GM19238 (cell line): Measurements from ENCODE around the gene CHDH.
A peak's percentile ranks its signal among the peaks of the same experiment; 100 is the strongest.

ENCODE experiments used
- DNase-seq: peaks from one replicate; pipeline ENCODE4 v3.0.0; 2011; ENCODE audit warnings: low spot score; ENCODE audit not compliant: insufficient read length

Gene CHDH

DNA sequence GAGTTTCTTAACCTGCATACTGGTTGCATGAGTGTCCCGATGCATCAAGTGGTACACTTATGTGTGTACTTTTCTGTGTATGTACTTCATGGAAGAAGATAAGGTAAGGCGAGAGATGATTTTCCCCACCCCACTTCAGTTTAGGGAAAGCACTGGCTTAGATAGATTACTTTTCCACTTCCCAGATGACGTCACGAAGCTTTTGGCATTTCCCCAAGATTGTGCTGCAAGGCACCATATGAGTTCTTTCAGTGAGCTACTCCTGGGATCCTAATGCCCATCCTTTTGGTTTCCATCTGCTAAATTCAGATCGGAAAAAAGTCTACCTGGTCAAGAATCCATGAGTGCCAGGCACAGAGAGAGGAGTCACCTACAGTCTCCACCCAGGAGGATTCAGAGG lies 4.7 kb upstream of the CHDH start:
- DNase-seq = no peak

GRCh38 chr3:53849916-53850315 lies 3.7 kb upstream of the CHDH start:
- no peak for DNase-seq

- no peak for DNase-seq
These were observed 584 bp upstream of the CHDH start for GRCh38 chr3:53846851-53847155.

DNA sequence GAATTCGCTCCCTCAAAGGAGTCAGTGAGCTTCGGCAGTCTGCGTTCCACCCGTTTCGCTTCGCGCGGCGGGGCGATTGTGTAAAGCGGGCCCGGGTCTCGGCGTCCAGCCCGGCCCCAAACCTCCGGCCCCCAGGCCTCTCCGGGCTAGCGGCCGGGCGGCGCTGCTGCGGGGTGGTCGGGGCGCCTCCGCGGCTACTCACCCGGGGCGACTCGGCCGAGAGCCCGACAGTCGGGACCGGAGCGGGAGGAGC lies 412 bp downstream of the CHDH start:
- DNase-seq = no peak

DNA sequence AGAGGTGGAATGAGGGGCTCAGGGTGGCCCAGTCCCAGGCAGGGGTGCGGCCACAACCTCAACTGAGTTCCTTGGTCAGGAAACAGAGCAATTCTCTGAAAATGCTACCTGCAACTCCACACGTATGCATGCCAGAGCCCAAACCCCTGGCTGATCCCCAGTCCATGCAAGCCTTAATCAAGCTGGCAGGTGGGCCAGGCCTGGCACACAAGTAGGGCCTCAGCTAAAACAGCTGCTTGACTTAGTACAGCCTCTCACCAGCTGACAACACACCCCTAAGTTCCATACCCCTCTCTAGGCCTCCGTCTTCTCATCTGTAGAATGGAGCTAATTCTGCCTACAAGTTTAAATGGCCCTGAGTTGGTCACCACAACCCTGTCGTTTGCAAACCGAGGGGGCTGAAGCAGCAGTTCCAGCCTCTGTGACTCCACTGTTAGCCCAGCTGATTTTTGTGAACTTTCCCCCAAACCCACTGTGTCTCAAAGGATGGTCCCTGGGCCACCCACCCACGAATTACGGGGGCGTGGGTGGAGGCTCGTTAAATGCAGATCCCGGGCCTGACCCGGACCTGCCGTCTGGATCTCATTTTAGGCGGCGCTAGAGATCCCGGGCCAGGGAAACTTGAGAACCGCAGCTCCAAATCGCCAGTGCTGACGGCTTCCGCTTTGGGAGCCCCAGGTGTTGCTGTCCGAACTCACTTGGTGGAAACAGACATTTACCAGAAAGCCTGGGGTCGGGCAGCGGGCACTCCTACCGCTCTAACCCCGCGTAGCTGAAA lies 927 bp downstream of the CHDH start:
- DNase-seq = no peak

DNA sequence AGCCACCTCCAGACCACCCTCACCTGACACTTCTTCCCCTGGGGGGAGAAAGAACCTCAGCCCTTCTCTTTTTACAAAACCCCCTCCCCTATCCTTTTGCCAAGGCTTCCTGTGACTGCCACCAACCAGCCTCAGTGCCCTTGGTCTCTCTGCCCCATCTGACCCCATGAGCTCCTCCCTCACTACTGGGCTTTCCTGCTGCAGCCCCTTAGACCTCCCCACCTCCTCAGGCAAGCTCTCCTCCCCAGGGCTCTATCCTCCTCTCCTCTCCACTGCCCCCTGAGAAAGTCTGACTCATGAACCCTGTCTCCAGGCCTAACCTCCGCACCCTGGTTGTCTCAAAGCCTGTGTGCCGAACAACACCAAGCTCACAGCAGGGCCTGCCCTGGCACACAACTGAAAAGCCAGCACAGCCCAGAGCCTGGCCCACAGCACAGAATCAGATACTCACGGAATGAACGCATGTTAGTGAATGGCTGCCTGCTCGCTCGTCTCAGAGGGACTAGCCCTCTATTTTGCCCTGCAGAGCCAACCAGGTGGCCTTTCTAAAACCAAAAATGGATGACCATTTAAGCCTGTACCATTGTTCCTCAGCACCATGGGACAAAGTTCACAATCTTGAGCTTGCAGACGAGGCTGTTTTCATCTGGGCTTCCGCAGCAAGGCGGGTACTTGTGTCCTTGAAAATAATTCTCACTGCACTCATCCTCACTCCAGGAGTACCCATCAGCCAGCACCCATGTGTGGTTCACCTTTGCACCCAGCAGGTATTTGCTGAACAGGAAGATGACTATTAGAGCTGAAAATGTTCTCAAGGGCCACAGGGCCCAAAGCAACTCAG lies 1.7 kb downstream of the CHDH start:
- DNase-seq = no peak

DNA sequence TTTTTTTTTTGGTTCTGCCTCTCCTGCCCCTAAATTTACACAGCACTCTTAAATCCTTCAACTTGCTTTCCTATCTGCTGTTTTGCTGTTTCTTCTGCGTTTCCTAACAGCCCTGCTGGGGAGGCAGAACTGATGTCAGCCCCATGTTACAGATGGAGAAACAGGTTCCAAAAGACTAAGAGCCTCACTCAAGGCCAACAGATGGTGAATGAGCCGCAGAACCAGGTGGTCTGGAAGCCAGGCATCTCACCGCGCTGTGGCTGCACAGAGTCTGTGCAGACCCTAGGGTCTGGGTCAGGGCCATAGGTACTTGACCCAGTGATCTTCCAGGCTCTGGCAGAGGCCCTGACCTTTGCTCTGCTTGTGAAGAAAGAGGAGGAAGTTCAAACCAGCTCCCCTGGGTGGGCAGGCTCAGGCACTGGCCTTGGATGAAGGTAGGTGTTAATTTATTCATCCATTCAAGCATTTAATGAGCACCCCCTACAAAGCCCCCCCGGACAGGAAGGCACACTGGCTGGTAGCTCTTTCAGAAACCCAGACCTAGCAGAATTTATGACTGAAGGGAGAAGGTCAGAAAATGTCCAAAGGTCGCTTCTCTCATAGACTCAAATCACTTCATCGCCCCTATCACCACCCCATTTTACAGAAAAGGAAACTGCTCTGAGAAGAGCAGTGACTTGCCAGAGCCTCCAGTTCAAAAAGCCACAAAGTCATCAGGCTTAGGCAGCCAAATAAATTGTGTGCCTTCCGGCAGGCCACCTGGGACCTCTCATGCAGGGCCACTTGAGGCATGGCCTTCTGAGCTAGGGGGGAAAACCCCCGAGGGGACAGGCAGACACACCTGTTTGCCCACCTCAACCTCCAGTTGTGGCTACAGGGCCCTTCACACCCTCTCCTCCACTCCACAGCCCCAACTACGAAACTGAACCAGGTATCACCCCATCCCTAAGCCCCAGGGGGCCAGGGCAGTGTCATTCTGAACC lies 2.7 kb downstream of the CHDH start:
- peak; percentile 48 for DNase-seq

DNA sequence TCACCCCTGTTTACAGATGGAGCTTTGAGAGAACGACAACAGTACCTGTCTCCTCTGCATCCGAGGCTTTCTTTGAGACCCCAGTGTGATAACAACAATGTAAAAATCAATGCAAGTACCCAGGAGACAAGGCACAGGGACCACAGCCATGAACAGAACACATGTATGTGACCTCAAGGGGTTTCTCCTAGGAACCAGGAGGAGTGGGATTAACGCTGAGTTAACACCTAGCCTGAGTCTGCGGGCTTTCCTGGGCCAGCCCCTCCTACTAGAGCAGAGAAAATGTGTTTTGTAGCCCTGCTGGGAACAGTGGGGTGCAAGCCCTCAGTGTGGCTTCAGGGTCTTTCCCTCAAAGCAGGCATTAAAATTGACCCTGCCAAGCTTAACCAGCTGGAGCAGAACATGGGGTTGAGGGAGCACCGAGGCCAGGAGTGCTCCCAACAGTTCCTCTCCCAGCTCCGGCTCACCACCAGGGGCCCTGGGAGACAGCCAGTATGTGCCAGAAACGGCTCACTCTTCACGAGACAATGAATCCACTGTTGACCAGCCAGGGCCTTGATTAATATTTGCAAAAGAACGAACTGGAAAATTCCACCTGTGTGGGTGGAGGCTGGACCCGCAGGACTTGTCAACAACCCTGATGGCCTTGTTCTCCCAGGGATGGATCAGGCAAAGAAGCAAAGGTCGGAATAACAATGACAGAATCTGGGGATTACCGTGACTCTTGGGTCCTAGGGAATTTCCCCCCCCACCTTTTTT lies 3.6 kb downstream of the CHDH start:
- no peak for DNase-seq

GRCh38 chr3:53841296-53841695 lies 4.9 kb downstream of the CHDH start:
- no peak for DNase-seq

DNA sequence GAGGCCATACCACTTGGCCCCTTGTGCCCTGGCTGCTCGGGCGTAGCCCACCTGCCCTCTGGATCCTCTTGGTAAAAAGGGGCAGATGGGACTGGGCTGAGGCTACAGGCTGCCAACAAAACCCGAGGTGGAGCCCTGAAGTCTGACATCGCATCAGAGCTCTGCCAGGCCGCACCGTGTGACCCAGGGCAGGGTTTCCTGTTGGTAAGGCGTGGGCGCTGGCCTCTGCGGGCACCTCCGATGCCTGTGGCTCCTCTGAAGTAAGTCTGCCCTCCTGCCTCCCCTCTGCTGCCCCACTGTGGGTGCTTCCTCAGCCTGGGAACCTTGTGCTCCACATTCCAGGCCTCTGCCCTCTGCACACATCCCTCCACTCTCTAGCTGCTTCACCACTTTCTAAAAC lies 8.9 kb downstream of the CHDH start:
- no peak for DNase-seq

- DNase-seq = no peak
These were observed 9.9 kb downstream of the CHDH start for GRCh38 chr3:53836084-53836872.

DNA sequence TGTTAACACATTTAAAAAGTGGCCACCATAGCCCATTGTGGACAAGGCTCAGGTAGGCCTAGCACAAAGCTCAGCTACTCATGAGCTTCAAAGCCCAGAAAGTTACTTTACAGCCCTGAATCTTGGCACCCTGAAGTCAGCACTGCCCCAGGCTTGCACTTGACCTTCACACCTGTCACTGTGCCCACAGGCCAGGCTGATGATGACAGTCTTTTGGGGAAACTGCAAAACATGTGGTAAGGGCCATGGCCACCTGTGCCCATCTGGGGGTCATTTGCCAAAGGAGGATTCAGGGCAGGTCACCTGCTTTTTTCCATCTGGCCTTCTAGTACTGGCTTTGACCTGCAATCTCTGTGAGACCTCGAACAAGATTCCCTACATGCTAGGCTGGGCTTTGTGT lies 11.0 kb downstream of the CHDH start:
- DNase-seq = no peak

- no peak for DNase-seq
These were observed 11.7 kb downstream of the CHDH start for GRCh38 chr3:53834429-53835095.

GRCh38 chr3:53833700-53834099 lies 12.5 kb downstream of the CHDH start:
- no peak for DNase-seq

DNA sequence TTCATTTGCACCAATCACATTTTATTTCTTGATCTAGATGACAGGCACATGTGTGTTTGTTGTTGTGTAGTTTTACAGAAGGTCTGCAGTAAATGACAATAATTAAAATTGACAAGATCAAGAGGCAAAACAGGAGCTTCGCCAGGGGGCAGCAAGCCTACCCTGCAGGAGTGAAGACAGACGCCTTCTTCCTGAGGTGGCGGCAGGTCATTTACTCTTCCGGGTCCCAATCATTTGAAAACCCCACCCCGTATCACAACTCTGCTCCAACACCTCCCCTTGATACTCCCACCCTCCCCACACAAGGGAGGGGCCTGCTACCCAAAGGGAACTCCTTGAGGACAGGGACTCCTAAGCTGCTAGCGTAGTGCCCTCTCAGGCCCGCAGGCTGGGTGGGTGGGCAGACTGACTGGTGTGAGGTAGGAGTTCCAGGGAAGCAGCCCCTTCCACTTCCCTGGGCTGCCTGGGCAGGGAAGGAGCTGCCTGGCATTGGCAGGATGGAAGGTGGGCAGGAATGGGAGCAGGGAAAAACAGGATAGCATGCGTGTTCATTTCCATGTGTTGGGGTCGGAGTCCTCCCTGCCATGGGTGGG lies 13.1 kb downstream of the CHDH start:
- no peak for DNase-seq

- no peak for DNase-seq
These were observed 15.3 kb downstream of the CHDH start for GRCh38 chr3:53830944-53831343.

GRCh38 chr3:53829605-53830004 lies 16.6 kb downstream of the CHDH start:
- no peak for DNase-seq

GRCh38 chr3:53828581-53828980 lies 17.6 kb downstream of the CHDH start:
- DNase-seq = no peak

GRCh38 chr3:53826048-53826447 lies 20.2 kb downstream of the CHDH start:
- no peak for DNase-seq

DNA sequence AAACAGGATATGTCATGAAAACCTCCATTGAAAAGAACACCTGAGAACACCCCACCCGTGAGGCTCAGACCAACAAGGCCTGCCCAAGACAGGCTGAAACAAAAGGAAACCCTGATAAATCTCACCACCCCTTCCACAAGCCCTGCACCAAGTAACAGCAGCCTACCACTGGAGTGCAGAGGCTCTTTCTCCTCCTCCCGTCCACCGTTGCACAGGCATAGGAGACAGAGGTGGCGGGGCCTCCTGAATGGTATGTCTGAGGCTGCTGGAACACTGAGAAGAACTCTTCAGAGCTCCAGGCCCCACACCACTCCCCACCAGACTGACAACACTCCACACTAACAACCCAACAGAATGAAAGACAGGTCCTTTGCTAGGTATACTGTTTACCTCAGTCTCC lies 21.4 kb downstream of the CHDH start:
- DNase-seq = no peak
